ENCODE measurements around the gene GTF2A2.
"Not testable (repeated sequence)": the region's sequence is repeated elsewhere in the genome, so short reads cannot be mapped to it uniquely, and the experiment has no call there.

DNA sequence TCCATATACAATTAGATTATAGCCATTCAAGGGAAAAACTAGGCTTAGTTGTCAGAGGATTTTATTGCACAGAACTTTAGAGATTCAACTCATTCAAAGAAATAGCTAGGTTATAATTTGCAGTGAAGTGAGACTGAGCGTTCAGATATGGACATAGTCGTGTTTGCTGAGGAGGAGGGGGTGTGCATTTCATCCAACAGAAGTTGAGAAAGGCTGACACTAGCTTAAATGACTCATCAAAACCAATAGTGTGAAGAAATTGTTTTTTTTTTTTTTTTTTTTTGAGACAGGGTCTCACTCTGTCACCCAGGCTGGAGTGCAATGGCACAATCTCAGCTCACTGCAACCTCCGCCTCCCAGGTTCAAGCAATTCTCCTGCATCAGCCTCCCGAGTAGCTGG is 40.8 kb upstream of the GTF2A2 start:
- TF ChIP-seq, protein P1, sequence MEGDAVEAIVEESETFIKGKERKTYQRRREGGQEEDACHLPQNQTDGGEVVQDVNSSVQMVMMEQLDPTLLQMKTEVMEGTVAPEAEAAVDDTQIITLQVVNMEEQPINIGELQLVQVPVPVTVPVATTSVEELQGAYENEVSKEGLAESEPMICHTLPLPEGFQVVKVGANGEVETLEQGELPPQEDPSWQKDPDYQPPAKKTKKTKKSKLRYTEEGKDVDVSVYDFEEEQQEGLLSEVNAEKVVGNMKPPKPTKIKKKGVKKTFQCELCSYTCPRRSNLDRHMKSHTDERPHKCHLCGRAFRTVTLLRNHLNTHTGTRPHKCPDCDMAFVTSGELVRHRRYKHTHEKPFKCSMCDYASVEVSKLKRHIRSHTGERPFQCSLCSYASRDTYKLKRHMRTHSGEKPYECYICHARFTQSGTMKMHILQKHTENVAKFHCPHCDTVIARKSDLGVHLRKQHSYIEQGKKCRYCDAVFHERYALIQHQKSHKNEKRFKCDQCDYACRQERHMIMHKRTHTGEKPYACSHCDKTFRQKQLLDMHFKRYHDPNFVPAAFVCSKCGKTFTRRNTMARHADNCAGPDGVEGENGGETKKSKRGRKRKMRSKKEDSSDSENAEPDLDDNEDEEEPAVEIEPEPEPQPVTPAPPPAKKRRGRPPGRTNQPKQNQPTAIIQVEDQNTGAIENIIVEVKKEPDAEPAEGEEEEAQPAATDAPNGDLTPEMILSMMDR (IDR thresholded peaks at IDR 0.05): not testable (repeated sequence)
- TF ChIP-seq EP300, POLR2A (IDR thresholded peaks at IDR 0.05): not testable (repeated sequence)

Data from tibial nerve (tissue), 4 donors.